ENCODE data around the gene TNIK.
A peak's percentile ranks its signal among the peaks of the same experiment; 100 is the strongest.

Gene TNIK

GRCh38 chr3:171226794-171227193 is 233.4 kb downstream of the TNIK start:
- TF ChIP-seq, protein P1, sequence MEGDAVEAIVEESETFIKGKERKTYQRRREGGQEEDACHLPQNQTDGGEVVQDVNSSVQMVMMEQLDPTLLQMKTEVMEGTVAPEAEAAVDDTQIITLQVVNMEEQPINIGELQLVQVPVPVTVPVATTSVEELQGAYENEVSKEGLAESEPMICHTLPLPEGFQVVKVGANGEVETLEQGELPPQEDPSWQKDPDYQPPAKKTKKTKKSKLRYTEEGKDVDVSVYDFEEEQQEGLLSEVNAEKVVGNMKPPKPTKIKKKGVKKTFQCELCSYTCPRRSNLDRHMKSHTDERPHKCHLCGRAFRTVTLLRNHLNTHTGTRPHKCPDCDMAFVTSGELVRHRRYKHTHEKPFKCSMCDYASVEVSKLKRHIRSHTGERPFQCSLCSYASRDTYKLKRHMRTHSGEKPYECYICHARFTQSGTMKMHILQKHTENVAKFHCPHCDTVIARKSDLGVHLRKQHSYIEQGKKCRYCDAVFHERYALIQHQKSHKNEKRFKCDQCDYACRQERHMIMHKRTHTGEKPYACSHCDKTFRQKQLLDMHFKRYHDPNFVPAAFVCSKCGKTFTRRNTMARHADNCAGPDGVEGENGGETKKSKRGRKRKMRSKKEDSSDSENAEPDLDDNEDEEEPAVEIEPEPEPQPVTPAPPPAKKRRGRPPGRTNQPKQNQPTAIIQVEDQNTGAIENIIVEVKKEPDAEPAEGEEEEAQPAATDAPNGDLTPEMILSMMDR (conservative IDR thresholded peaks at IDR 0.05; ENCODE audit: control insufficient read depth, insufficient read depth, low read depth, low read length), result no peak
- no peak for DNase-seq (ENCODE audit: low read depth)

GRCh38 chr3:171225708-171226107 is 234.5 kb downstream of the TNIK start:
- peak; percentile 51 for DNase-seq (ENCODE audit: low read depth)
- H3K4me3 ChIP-seq (ENCODE audit: control insufficient read depth, low read depth, low read length), result no peak overlapping the region
- TF ChIP-seq, protein P1 (conservative IDR thresholded peaks at IDR 0.05; ENCODE audit: control insufficient read depth, insufficient read depth, low read depth, low read length), result no peak

More at GRCh38 chr3:171226794-171227193, 233.4 kb downstream of the TNIK start:
- no peak overlapping the region for H3K4me3 ChIP-seq (ENCODE audit: control insufficient read depth, low read depth, low read length)

DNA sequence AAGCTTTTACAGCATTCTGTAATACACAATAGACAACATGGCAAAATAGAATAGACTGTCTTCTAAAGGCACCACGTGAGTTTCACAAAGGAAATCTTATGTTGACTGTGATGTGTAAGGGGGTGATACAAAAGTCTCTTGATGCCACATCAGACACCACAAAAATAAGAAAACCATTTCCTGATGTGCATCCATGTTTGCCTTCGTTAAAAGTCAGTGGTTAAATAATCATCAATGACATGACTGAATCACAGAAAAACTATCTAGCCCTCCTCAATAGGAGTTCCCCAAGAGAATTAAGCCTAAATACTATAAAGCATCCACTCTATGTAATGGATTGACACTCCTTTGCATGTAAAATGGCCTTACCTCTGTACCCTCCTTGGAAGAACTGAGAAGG is 235.0 kb downstream of the TNIK start:
- TF ChIP-seq, protein P1 (conservative IDR thresholded peaks at IDR 0.05; ENCODE audit: control insufficient read depth, insufficient read depth, low read depth, low read length), result no peak
- H3K4me3 ChIP-seq (ENCODE audit: control insufficient read depth, low read depth, low read length), result no peak overlapping the region
- DNase-seq (ENCODE audit: low read depth), result no peak

DNA sequence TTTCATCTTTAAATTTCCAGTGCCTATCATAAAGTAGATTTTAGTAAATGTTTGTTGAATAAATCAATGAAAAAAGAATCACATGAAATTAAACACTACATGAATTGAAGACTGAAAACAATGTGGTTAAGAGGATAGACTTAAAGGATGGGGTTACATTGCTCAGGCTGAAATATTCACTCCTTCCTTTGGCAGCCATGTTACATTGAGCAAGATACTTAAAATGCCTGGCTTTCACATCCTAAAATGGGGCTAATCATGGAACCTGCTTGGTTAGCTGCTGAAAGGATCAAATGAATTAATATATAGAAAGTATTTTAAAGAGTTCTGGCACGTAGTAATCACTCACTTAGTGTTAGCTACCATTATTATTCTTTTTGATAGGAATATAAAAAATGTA is 236.8 kb downstream of the TNIK start:
- TF ChIP-seq, protein P1 (conservative IDR thresholded peaks at IDR 0.05; ENCODE audit: control insufficient read depth, insufficient read depth, low read depth, low read length), result no peak
- no peak overlapping the region for H3K4me3 ChIP-seq (ENCODE audit: control insufficient read depth, low read depth, low read length)
- no peak for DNase-seq (ENCODE audit: low read depth)

- DNase-seq (ENCODE audit: low read depth), result no peak
- TF ChIP-seq, protein P1 (conservative IDR thresholded peaks at IDR 0.05; ENCODE audit: control insufficient read depth, insufficient read depth, low read depth, low read length), result no peak
- no peak overlapping the region for H3K4me3 ChIP-seq (ENCODE audit: control insufficient read depth, low read depth, low read length)
Measured at GRCh38 chr3:171222995-171223394, 237.2 kb downstream of the TNIK start.

GRCh38 chr3:171221597-171221996 is 238.6 kb downstream of the TNIK start:
- TF ChIP-seq, protein P1 (conservative IDR thresholded peaks at IDR 0.05; ENCODE audit: control insufficient read depth, insufficient read depth, low read depth, low read length), result no peak
- no peak overlapping the region for H3K4me3 ChIP-seq (ENCODE audit: control insufficient read depth, low read depth, low read length)
- no peak for DNase-seq (ENCODE audit: low read depth)

DNA sequence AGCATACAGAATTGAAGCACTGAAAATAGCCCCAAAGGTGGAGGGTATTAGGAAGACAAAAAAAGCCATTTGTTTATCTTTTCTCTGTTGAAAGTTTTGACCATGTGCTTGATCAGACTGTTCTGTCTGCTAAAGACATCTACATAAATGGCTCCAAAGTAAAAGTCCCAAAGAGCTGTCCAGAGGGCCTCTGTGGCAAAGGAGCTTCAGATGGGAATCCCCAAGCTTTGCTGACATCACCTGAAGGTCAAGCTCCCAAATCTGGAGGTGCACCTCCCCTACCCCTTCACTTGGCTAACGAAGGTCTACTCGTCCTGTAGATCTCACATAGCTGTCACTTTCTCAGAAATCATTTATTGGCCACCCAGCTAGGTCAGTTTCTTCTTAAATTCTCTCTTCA is 239.1 kb downstream of the TNIK start:
- no peak overlapping the region for H3K4me3 ChIP-seq (ENCODE audit: control insufficient read depth, low read depth, low read length)
- DNase-seq (ENCODE audit: low read depth), result no peak
- TF ChIP-seq, protein P1 (conservative IDR thresholded peaks at IDR 0.05; ENCODE audit: control insufficient read depth, insufficient read depth, low read depth, low read length), result no peak

Measured in fibroblast of mammary gland (primary cell).